NCI-H1092 (cell line): Measurements from ENCODE around the gene DCPS.
A peak's percentile ranks its signal among the peaks of the same experiment; 100 is the strongest.
"Not testable (repeated sequence)": the region's sequence is repeated elsewhere in the genome, so short reads cannot be mapped to it uniquely, and the experiment has no call there.

Experiments used
- DNase-seq: peaks from one replicate; lab custom pipeline; 2025; lab: John Stamatoyannopoulos, UW

DCPS gene

GRCh38 chr11:126361400-126361799 lies 57.5 kb downstream of the DCPS start:
- DNase-seq: no peak

GRCh38 chr11:126362879-126363655 lies 59.2 kb downstream of the DCPS start:
- no peak for DNase-seq

- DNase-seq: no peak
Observed at GRCh38 chr11:126363706-126364248, 59.9 kb downstream of the DCPS start.

GRCh38 chr11:126364735-126365134 lies 60.9 kb downstream of the DCPS start:
- DNase-seq: not testable (repeated sequence)

- not testable (repeated sequence) for DNase-seq
Observed at GRCh38 chr11:126365508-126365907, 61.6 kb downstream of the DCPS start.

GRCh38 chr11:126366064-126366822 lies 62.4 kb downstream of the DCPS start:
- DNase-seq: peak; percentile 26

- not testable (repeated sequence) for DNase-seq
Observed at GRCh38 chr11:126366823-126367654, 63.2 kb downstream of the DCPS start.

- not testable (repeated sequence) for DNase-seq
Observed at GRCh38 chr11:126367806-126368205, 63.9 kb downstream of the DCPS start.

GRCh38 chr11:126368336-126369119 lies 64.7 kb downstream of the DCPS start:
- peak; percentile 82 for DNase-seq

- no peak for DNase-seq
Observed at GRCh38 chr11:126370016-126370415, 66.2 kb downstream of the DCPS start.

- DNase-seq: no peak
Observed at GRCh38 chr11:126371595-126371994, 67.7 kb downstream of the DCPS start.

GRCh38 chr11:126373389-126374066 lies 69.7 kb downstream of the DCPS start:
- DNase-seq: not testable (repeated sequence)

GRCh38 chr11:126374562-126375300 lies 70.9 kb downstream of the DCPS start:
- not testable (repeated sequence) for DNase-seq

GRCh38 chr11:126375726-126376125 lies 71.9 kb downstream of the DCPS start:
- no peak for DNase-seq

GRCh38 chr11:126378763-126379162 lies 74.9 kb downstream of the DCPS start:
- no peak for DNase-seq

GRCh38 chr11:126380909-126381308 lies 77.0 kb downstream of the DCPS start:
- DNase-seq: no peak

GRCh38 chr11:126381960-126382359 lies 78.1 kb downstream of the DCPS start:
- not testable (repeated sequence) for DNase-seq

- not testable (repeated sequence) for DNase-seq
Observed at GRCh38 chr11:126382641-126383040, 78.8 kb downstream of the DCPS start.

- DNase-seq: no peak
Observed at GRCh38 chr11:126383339-126384335, 79.8 kb downstream of the DCPS start.
